NCI-H510A (cell line): ENCODE data around the gene MAD1L1.

ENCODE experiments used
- DNase-seq: peaks from one replicate; lab custom pipeline; 2025; lab: John Stamatoyannopoulos, UW

The MAD1L1 gene

GRCh38 chr7:2157473-2158279 lies 75.1 kb downstream of the MAD1L1 start:
- peak; percentile 96 for DNase-seq

DNA sequence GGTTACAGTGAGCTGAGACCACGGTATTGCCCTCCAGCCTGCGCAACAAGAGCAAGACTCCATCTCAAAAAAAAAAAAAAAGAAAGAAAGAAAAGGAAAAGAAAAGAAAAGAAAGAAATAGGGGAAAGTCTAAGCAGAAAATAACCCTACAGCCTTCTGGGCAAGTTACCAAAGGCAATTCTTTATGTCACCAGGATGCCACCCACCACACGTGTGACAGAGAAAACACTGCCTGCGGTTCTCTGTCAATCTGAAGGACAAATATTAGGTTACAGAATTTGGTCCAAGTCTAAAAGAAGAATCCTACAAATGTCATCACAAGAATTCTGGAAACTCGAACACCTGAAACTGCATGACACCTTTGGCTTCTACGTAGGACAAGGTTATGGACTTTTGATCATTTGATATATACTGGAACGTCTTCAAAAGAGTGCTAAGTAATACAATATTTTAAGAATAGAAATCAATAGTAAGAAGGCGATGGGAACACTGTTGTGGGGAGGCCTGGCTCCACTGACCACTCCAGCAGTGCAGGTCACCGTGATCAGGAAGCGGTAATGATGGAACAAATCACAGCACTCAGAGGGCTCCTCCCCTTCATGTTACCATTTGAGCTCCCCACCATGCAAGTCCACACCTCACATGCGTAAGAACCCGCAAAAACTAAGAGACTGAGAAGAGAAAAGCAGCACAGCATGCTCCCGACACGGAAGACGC lies 75.8 kb downstream of the MAD1L1 start:
- no peak for DNase-seq

GRCh38 chr7:2154831-2155230 lies 77.9 kb downstream of the MAD1L1 start:
- no peak for DNase-seq

DNA sequence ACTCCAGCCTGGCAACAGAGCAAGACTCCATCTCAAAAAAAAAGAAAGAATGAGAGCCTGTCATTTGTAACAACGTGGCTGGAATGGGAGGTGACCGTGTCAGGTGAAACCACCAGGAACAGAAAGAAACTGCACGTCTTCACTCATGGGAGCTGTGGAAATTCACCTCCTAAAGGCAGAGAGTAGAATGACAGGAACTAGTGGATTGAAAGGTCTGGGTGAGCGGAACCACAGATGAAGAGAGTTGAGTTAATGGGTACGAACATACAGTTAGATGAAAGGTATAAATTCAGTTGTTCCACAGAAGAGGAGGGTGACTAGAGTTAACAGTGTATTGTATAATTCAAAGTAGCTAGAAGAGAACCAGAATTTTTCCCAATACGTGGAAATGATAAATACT lies 78.6 kb downstream of the MAD1L1 start:
- DNase-seq: no peak

- DNase-seq: no peak
Observed at GRCh38 chr7:2152646-2153045, 80.1 kb downstream of the MAD1L1 start.

DNA sequence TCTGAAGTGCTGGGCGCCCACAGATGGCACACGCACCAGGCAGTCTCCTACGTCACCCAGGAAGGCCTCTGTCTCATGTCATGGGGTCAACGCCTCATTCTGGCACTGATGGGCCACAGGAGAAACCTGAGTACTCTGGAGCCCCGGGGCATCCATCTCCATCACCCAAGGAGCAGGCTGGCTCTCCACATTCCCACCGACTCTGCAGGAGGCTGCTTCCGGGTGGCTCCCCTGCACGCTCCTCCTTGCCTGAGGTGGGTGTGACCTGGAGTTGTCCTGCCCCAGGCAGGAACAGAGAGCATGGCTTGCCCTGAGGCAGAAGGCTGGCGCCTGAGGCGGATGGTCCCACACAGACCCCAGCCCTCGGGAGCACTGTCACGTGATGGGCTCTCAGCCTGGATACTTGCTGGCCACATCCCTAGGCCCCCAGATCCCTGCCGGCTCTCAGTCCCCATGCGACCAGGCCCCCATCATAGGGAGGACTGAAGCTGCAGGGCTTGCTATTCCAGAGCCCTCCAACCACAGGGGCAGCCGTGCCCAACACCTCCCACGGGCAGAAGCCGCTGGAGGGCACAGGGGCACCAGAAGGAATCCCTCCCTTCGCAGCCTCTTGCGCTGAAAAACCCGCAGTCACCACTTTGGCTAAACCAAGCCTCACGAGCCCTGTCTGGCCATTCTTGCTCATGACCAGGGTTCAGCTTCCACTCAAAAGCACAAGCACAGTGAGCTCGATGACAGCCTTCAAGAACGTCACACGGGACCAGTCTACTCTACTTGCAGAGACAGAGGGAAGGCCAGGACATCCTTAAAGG lies 80.7 kb downstream of the MAD1L1 start:
- DNase-seq: no peak

GRCh38 chr7:2151237-2151636 lies 81.5 kb downstream of the MAD1L1 start:
- DNase-seq: no peak

DNA sequence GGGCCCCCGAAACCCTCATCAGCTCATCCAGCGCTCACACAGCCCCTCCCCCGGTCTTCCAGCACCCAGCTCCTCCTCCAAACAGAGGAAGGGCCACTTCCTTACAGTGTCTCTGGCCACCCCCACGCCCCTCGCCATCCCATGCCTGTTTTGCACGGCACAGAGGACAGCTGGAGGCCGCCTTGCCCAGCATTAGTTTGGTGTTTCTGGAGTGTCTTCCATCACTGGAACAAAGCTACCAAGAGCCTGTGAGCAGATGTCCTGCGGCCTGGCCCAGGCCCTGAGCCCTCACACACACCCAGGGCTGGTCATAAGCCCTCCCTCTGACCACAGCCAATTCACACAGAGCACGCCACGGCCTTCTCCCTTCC lies 82.3 kb downstream of the MAD1L1 start:
- no peak for DNase-seq

- DNase-seq: no peak
Observed at GRCh38 chr7:2149672-2150444, 82.9 kb downstream of the MAD1L1 start.

GRCh38 chr7:2148814-2149213 lies 83.9 kb downstream of the MAD1L1 start:
- no peak for DNase-seq

GRCh38 chr7:2148189-2148588 lies 84.6 kb downstream of the MAD1L1 start:
- no peak for DNase-seq

DNA sequence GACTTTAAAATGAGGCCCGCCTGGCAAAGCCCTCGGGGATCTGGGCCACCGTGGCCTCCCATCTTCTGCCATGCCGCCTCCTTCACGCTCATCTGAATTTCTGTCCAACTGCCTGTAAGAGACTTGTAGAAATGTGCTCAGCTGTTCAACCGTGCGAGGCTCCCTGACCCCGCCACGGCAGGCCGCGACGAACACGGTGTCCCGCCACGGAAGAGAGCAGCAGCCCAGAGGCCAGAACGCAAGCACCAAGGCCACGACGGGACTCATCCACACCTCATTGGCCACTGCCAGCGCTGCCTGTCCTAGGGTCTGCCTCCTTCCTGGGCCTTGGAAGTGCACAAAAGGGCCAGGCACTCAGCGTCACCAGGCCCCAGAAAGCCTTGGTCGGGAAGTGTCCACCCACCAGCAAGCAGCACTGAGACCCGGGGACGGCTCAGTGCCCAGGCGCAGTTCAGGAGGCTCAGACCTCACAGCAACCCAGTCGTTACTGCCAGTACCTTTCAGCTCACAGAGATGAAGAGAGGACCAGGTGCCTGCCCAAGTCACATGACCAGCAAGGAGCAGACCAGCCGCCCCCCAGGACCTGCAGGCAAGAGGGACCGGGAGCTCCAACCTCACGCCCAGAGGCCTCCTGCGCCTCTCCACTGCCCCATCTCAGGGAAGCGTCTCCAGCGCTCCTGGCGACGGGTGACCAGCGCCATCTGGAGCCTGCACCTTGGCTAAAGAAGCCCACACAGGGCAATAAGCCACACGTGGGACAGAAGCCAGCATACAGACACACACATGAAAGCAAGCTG lies 85.9 kb downstream of the MAD1L1 start:
- DNase-seq: no peak

DNA sequence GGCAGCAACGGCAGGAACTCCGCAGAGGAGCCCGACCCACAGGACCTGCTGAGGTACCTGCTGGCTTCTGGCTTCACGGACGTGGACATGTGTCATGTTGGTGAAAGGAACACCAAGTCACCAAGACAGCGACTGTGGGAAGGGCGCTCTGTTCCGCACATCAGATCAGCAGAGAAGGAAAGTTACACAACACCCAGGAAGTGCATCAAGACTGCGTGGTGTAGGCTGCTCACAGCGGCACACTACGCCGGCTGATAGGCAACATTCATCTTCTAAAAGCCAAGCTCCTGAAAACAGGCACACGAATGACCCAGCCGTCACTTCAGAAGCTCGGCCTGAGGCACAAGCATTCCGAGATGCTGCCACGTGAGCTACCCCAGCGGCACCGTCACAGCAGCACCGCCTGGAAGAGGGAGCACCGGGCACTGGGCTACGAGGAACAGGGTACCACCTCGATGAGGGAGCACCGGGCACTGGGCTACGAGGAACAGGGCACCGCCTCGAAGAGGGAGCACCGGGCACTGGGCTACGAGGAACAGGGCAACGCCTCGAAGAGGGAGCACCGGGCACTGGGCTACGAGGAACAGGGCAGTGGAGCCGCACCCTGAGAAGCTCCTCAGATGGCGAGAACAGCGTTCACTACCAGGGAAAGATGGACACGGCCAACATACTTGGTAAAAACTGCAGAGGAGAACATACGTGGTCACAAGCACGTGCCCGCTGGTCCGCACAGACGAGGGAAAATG lies 86.7 kb downstream of the MAD1L1 start:
- DNase-seq: no peak

GRCh38 chr7:2144926-2145325 lies 87.8 kb downstream of the MAD1L1 start:
- no peak for DNase-seq

DNA sequence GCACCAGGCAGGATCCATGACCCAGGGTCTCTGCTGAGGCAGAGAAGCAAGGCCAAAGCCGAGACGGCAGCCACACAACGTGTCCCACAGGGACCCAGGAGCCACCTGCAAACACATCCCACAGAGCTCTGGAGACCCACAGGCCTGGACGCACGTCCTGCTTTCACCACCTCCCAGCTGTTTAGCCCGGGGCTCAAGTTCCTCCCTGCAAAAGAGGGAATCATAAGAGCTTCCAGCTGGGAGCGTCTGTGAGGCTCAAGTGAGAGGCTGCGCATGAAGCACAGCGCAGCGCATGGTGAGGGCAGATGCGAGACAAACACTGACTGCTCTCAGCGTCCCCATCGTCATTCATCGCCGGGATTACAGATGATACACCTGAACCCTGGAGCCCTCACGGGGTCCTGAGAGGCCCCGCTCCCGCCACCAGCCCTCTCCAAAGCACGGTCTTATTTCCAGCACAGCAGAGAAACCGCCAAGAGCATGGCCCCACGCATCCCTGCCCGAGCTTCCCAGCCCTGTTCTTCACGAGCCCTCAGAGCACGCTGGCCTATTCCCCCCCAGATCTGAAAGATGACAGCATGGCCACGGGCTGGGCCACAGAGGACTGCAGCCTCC lies 88.7 kb downstream of the MAD1L1 start:
- peak; percentile 97 for DNase-seq

DNA sequence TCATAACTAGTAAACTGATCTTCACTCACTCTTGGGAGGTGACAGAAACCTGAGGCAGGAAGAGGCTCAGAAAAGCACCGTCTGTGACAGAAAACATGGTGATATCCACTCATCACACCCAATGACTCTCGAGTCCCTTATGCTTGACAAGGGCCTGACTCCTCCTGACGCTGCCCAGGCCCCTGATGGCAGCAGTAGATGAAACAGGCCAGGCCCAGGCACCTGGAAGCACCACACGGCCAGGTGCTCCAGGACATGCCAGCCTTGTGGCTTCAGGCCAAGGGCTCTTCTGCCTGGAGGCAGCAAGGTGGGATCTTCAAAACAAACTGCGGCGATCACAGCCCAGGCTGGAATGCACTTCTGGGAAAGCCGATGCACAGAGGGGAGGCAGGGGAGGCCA lies 89.3 kb downstream of the MAD1L1 start:
- peak; percentile 99 for DNase-seq

- no peak for DNase-seq
Observed at GRCh38 chr7:2142386-2142785, 90.4 kb downstream of the MAD1L1 start.

GRCh38 chr7:2141651-2142050 lies 91.1 kb downstream of the MAD1L1 start:
- no peak for DNase-seq

DNA sequence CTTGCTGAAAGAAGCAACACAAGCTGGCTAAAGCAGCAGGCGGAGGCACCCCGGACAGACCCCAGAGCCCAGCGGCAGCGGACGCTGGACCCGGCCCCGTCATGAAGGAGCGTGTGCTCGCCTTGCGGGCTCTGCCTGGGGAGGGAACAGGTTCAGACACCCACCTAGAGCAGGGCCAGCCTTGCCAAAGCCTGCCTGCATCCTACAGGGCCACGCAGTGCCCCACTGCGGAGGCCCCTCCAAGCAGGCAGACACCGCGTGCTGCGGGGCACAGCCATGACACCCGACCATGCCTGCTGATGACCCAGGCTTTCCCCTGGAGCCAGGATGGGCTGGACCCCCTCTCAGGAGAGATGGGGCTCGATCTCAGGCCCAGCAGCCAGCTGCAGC lies 91.7 kb downstream of the MAD1L1 start:
- DNase-seq: no peak
